CD4-positive, alpha-beta T cell treated with Interleukin-4 for 1 hour (primary cell): ENCODE results near the gene CDYL.

Source experiments
- DNase-seq, 2 donors: peaks; one replicate each; pipeline ENCODE4 v3.0.0-alpha.2; 2020 to 2022

The CDYL gene

DNA sequence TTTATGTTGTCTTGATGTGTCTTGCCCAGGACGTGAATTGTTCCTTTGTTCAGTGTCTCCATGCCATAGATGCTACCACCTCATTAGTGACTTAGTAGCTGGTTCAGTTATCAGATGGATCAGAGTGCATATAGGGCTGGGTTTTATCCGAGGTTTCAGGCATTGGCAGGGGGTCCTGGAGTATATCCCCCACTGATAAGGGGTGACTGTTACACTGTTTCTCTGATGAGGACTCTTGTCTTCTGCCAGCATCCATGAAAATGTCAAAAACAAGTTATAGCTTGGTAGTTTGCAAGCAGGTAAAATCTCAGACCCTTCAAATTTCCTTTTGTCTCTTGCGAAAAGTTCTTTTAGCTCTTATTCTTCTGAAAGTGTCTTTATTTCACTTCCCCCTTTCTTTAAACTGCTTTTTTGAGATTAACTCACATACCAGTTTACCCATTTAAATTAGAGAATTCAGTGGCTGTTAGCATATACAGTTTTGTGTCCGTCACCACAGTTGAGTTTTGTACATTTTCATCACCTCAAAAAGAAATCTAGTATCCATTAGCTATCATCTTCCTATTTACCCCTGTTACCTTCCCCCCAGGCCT lies 109.2 kb downstream of the CDYL start:
- DNase-seq: no peak

DNA sequence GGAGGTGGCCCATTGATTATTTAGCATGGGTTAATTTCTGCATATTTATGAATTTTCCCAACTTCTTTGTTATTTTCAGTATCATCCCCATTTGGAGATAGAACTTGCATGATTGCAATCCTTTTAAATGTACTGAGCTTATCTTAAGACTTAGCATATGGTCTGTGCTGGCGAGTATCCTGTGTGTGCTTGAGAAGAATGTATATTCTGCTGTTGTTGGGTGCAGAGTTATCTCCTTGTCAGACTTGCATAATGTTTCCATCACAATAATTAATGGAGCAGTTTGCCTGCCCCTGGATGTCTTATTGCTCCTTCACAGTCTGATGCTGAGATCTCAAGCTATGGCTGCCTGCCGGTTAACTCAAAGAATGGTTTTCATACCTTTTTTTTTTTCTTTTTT lies 112.6 kb downstream of the CDYL start:
- no peak for DNase-seq

DNA sequence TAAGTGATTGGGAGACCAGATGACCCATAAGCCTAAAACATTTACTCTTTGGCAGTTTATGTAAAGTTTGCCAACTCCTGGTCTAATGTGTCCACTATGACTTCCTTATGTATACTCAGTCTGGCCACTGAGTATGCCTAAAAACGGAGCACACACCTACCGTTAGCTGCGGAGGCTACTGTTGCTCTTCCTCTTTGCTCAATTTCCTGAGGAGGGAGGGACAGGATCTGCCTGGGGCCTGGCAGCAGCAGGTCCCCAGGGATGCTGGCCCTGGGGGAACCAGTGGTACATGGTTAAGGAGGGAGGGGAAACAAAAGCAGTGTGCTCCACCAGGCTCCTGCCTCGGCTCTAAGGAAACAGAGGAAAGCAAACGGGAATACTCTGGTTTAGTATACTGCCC lies 113.5 kb downstream of the CDYL start:
- DNase-seq: no peak

DNA sequence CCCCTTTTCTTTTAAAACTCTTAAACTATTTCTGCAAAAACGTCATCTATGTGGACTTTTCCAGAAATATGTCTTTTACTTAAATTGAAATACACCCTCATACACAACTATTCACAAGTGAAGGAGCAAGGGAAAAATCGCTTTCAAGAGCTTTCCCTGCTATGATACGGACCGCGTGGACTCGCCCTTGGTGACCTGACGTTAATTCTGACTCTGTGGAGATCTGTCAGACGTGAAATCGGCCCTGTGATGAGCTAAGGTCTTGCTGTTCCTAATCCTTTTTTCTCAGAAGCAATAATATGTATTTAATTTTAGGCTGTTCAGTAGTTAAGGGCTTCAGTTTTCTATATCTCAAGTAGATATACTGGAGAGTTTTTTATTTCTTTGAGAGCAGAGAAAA lies 114.0 kb downstream of the CDYL start:
- no peak for DNase-seq

DNA sequence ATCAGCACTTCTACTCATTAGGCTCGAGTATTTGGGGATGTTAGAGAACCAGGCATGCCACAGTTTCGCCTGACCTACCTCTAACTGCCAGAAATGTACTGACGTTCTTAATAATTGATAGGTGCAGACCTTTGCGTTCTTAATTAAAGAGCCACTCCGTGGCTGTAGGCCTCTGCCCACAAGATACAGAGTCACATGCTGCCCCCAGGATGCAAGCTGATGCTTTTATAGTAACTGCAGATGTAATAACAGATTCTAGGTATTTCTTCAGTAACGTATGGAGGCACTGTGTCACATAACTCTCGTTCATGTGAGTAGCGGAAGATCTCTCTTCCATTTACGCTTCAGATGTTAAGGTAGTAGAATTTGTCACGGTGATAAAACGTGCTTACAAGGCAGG lies 114.4 kb downstream of the CDYL start:
- no peak for DNase-seq

DNA sequence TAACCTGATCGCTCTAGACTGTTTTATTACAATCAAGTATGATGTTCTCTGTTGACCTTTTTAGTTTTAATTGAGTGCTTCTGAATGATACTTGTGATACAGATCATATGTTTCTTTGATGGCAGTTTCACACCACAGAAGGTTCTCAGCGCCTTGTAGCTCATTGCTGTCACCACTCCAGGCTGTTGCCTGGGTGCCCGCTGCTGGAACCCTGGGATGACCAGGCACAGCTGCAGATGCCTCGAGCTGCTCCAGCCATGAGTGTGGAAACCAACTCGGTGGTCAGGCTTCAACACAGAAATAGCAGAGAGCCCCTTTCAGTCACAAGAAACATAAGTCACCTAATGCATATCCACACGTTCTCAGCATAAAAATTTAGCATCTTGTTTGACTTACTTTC lies 114.9 kb downstream of the CDYL start:
- DNase-seq: no peak

DNA sequence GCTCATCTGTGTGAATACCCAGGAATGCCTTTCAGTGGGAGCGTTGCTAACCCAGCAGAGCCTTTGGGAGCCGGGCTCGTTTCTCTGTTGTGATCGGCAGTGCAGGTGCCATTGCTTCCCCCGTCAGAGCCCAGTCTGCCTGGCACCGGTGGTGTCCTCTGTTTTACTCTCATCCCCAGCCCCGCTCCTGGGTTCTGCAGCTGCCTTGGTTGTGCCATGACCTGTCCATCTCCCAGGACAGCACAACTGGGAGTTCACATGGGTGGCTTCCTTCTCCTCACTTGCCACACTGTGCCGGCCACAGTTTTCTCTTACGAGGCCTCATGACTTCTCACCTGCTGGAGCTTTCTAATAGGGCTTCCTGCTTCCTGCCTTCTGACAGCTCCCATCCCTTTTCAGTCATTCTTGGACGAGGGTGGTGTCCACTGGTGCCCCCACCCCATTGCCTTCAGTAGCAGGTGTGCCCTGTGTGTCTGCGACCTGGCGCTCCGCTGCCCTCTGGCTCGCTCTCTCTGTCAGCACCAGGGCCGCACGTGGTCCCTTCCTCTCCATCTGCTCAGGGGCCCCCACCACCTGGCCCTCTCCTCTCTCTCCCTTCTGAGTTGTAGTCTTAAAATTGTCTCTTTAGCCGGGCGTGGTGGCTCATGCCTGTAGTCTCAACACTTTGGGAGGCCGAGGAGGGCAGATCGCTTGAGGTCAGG lies 116.7 kb downstream of the CDYL start:
- DNase-seq: no peak

DNA sequence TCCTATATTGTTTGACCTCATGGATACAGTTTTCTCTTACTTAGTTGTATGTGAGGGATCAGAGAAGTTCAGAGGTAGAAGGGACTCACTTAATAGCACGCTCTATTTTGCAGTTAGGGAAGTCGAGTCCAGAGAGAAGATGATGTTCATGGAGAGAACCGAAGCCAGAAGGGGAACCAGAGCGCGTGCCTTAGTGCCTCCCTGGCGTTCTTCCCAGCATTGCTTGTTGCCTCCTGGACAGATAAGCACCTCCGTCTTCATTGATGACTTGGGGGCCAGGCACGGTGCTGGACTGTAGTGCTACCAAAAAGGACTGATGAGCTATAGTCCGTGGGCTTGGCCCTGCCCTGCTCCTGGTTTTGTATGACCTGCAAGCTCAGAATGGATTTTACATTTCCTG lies 117.8 kb downstream of the CDYL start:
- DNase-seq: no peak

DNA sequence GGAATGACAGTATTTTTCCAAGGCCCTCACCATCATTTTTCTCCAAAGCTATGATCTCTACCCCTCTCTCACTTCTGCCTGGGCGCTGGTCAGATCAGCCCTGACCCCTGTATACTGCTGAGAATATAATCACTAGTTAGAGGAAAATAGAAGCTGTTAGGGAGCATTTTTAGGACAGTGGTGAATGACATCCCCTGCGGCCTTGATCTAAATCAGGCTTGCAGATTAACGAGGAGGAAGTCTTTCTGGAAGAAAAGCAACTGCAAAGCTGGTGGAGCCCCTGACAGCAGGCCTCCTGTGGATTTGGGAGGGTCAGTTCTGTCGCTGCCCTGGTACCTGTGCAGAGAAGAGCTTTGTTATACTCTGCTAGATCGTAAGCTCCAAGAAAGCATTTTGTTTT lies 119.8 kb downstream of the CDYL start:
- DNase-seq: no peak

DNA sequence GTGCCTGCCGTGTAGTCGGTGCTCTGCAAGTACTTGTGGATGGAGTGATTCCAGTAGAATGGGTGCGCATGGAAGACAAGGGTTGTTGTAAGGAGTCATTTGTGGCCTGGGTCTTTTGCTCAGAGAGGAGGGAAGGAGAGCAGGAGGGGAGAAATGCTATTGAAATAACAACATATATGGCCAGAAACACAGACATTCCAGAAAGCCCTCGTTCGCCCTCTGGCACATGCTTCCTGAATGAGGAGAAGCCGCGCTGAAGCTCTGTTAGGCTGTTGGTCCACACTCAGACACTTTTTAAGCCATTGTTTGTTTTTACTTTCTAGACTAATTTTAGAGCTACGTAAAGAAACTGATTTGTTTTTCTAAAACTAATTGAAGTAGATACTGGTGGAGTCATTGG lies 120.2 kb downstream of the CDYL start:
- DNase-seq: no peak

DNA sequence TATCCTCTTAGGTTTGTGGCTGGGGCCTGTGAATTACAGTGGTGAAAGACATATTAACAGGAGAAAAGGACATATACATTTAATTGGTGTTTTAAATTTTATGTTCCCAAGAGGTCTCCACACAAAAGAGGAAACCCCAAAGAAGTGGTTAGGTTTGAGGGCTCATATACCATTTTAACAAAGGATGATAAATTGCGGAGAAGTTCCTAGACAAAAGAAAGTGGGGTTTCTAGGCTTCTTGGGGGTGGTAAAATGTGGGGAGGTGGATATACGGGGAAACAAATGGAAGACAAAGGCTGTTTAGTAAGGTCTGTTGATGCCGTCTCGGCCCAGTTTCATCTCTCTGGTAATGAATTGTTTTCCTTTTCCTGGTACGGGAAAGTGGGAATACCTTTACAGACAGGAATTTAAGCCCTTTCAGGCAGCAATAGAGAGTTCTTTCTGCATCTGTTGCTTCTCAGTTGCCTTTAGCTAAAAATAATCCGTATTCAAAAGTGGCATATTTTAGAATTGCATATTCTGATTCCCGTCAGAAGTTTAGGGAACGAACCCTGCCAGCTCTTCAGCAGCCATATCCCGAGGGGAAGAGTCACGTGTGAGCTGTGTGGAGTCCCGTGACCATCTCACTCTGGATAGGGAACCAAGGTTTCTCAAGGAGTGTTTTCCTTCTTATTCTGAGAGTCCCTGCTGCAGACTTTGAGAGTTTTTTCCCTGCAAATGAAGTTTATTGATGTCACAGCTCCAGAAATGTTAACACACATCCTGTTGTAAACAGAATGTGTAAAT lies 123.2 kb downstream of the CDYL start:
- no peak for DNase-seq

DNA sequence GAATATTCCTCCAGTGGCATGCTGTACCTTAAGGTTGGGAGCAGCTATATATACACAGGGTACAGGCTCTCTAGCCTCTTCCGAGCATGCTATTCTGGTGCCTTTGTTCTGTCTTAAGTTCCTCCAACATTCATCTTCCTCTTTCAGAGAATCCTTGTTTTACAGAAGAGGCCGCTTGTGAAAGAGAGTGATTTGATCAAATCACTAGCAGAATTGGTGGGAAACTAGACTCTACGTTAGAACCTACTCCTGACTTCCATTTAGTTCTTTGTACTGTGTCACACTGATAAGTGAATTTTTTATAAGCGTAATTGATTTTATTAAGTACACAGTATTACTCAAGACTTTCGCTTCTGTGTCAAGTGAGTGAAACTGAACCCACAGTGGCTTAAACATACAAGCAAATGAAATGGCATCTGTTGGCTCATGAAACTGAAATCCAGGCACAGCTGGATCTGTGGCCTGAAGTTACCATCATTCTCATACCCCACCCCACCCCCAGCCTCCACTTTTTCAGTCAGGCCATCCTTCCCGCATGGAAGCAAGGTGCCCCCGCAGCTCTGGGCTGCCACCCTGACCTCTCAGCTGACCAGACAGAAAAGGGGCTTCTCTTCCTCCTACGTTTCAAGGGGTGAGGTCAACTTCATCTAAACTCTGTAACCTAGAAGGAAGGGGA lies 125.3 kb downstream of the CDYL start:
- no peak for DNase-seq

DNA sequence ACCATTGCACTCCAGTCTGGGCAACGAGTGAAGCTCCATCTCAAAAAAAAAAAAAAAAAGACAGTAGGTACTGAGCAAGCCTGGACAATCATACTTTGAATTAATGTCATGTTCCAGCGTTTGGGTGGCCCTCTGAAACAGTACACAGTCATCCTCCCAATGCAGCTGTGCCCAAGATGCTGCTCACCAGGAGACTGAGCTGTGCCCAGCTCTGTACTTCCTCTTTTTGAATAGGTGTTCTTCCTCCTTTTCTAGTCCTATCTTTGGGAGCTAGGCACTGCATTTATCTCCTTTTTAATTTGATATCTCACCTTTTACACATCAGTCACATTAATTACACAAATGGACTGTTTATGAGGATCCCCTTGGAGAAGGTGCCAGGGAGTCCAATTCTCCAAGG lies 126.2 kb downstream of the CDYL start:
- DNase-seq: no peak

DNA sequence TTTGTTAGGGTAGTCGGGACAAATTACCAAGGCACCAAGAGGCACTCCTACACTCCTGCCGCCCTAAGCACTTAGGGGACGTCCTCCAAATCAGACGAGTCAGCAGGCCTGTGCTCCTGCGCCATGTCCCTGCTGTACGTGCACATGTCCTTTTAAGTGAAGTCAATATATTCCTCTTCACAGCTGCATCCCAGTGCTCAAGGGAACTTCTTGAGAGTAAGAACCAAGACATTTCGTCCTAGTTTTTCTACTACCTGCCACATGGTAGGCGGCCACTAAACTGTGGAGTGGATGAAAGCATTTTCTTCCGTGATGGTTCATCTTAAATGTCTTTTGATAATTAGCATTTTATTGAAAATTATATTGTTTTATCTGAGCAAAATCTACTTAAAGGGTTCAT lies 126.9 kb downstream of the CDYL start:
- DNase-seq: no peak

DNA sequence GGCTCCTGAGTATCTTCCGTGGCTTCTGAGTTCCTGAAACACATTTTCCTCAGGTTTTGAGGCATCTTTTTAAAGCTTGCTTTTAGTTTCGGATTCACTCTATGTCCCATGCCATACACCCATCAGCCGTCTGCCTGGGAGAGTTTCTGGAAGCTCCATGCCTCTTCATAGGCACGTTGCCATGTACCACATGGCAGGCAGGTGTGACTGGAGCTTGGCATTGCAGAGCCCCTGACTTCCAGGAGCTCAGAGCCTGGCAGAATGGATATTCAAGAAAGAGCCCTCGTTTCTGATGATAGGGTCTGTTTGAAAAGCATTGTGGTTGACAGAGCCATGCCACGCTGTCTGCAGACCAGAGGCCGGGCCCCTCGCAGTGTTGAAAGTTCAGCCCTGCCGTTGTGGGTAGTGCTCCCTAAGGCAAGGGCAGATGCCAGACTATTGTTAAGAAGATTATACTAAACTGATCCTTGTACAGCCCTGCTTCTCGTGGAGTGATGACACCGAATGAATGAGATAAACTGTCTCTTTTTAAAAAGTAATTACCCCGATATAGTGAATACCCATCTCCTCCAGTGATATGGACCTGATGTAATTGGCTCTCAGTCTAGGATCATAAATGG lies 127.7 kb downstream of the CDYL start:
- DNase-seq: no peak

DNA sequence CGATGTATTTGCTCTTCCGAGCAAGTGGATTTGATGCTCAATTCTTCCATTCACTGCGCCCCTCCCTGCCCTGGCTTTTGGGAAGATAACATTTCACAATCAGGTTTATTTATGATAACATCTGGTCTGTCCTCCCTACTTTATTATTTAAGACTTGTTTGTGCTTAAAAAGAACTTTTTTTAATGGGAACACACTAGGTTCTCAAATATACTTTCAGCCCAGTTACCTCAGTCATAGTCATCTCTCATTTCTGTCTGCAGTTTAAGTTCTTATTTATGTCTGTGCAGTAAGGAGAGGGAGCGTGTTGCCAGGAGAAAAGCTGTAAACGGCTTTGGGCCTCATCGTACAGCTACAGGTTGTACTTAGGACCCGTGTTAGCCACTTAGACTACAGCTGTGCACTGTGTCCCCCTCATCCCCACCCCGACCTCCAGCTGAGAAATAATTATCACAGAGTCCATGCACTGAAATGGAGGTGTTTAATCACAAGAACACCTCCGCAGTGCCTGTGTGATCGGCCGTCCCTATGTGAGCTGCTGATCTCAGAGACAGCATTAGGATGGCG lies 128.3 kb downstream of the CDYL start:
- DNase-seq: no peak

DNA sequence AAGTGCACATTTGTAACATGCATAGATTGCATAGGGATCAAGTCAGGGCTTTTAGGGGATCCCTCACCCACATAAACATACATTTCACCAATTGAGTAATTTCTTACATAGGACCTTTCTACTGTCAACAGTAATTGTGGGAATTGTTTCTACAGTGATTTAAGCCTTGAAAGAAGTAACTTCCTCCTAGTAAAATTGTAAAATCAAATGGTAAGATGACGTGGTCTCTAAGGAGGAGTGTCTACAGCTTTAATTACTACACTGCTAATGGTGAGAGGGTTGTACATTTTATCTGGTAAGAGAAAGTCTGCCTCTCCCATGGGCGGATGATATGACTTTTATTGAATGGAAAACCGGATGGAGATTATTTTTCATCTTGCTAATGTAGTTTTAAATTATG lies 129.6 kb downstream of the CDYL start:
- DNase-seq: no peak

DNA sequence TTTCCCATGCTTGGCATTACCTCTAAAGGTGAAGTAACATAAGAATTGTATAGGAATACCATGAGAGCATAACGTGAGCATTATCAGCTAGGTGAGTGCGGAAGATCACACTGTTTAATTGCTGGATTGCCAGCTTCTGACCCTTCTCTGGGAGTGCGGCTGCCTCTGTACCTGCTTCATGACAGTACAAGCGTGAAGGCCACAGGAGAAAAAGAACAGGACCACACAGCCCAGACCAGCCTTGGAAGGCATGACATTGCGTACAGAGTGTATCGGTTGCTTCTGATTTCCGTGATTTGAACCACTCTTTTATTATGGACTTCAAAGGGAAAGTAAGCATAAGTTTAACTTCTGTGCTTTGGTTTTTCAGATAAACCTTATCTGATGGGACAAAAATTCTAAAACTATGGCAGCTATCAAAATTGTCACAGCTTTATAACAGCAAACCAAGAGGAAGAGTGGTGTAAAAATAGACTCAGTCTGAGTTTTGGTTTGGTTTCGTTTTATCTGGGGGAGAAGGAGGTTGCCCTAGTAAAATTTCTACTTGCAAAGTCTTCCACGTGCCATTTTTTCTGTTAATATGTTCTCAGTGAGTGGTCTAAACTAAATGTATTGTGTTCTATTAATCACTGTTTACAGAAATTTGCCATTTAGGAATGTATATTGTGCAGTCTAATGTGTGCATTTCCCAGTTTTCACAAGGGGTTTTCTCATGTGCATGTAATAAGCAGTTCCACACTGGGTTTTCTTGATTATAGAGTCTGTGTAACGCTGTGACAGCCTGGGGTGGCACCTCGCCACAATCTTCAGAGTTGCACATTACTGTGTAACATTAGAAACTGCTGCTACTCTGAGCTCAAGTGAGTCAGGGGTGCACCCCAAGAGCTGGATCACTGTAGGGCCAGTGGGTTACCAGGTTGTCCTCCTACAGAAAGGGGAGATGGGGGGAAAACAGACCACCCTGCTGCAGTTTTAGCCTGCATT lies 130.4 kb downstream of the CDYL start:
- DNase-seq: no peak

DNA sequence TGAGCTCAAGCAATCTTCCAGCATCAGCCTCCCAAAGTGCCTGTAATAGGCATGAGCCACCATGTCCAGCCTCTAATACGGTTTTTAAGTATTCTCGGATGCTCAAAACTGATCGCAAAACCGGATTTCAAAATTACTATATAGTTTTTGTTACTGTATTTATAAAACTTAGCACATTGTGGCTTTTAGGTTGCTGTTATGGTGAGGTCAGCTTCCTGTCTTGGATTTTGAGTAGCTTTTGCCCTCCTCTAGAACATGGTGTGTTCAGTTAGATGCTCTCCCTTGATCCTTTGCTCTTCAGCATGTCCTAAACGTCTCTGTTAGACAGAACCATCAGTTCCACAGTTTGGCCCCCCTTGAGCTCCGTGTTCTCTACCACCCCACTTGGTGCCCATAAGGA lies 131.4 kb downstream of the CDYL start:
- no peak for DNase-seq

DNA sequence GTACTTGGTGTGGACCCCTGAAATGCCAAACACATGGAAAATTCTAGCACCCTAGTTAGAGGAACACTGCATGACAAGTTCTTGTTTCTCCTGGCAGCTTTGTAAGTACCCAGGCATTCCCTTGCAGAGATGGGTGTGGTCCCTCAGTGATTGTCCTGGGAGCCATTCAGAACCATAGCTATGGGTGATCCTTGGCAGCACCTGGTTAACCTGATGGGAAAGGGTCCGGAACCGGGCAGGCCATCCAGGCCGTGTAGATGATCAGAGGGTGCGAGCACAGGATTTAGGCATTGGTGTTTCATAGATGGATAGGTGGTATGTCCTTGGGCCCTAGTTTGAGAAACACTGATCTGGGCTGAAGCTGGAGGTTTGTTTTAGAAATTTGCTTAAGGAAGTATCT lies 131.9 kb downstream of the CDYL start:
- no peak for DNase-seq

DNA sequence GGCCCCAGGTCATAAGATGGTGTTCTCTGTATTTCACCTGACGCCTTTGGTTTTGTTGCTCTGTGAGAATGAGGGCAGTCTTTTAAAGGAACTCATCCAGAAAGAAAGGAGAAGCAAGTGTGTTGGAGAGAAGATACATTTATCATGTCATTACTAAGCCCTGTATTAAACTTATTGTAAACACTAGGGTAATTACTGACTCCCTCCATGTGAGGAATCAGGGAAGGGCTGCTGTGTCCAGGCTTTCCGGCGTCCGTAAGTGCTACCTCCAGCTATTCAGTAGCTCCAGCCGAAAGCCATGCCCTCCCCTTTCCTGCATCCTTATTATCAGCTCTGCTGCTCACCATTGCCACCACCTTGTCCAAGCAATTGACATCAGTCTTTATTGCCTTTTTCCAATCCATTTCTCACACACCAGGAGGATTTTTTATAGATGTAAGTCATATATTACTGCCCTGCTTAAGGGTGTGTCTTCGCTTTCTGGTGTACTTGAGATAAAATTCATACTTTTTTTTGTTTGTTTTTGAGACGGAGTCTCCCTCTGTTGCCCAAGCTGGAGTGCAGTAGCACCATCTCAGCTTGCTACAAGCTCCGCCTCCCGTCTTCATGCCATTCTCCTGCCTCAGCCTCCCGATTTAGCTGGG lies 133.0 kb downstream of the CDYL start:
- DNase-seq: no peak
